ENCODE measurements around the gene MAPK13.
"Not testable (repeated sequence)": the region's sequence is repeated elsewhere in the genome, so short reads cannot be mapped to it uniquely, and the experiment has no call there.

MAPK13 gene

DNA sequence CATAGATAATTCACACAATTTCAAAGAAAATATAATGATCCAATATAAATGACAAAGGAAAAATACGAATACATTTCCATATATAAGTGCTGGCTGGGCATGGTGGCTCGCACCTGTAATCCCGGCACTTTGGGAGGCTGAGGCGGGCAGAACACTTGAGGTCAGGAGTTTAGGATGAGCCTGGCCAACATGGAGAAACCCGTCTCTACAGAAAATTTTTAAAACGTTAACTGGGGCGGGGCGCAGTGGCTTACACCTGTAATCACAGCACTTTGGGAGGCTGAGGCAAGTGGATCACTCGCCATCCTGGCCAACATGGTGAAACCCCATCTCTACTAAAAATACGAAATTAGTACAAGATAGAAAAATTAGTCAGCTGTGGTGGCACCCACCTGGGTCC lies 14.9 kb upstream of the MAPK13 start:
- no peak for DNase-seq

DNA sequence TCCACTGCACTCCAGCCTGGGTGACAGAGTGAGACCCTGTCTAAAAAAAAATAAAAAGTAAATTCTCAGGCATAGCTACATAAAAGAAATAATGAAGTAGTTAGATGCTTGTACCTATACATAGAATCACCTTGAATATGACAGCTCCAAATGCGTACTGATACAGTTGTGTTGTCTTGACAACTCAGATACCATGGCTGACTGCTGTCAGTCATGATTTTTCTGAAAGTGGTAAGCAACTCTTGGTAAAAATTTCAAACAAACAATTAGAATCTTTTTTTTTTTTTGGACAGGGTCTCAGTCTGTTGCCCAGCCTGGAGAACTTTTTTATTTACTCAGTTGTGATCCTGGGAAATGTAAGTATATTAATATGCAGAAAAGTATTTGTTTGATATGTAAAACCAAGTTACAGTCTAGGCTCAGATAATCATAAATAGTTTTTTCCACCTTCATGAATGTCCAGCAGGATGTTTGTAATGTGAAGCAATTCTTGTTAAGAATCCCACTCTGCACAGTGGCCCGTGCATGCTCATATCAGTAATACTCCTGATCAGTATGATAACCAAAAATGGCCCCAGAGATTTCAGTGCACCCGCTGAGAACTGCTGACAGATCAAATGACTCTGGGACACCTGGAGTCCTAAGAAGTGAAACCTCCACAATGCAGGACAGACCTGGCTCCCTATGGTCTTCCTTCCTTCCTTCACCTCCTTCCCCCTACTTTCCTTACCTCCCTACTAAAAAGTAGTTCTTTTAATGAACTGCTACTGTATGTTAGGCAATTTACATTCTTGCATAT lies 14.0 kb upstream of the MAPK13 start:
- no peak for DNase-seq

DNA sequence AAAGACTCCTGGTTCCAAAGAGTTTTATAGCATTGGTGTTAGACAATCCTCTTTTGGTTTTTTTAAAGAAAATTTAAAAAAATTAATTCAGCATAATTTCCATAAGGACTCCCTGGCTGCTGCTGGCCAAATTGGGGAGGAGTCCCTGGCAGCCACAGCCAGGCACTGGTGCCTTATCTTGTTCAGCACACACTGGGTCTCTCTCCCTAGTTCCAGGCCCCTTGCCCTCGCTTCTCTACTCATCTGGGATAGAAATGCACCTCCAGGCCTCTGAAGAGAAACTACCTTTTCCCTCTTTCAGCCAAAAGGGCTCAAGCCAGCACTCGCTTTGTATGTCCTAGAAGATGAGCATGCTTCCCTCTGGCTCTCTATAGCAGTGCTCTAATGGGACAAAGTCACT lies 13.4 kb upstream of the MAPK13 start:
- no peak for DNase-seq

DNA sequence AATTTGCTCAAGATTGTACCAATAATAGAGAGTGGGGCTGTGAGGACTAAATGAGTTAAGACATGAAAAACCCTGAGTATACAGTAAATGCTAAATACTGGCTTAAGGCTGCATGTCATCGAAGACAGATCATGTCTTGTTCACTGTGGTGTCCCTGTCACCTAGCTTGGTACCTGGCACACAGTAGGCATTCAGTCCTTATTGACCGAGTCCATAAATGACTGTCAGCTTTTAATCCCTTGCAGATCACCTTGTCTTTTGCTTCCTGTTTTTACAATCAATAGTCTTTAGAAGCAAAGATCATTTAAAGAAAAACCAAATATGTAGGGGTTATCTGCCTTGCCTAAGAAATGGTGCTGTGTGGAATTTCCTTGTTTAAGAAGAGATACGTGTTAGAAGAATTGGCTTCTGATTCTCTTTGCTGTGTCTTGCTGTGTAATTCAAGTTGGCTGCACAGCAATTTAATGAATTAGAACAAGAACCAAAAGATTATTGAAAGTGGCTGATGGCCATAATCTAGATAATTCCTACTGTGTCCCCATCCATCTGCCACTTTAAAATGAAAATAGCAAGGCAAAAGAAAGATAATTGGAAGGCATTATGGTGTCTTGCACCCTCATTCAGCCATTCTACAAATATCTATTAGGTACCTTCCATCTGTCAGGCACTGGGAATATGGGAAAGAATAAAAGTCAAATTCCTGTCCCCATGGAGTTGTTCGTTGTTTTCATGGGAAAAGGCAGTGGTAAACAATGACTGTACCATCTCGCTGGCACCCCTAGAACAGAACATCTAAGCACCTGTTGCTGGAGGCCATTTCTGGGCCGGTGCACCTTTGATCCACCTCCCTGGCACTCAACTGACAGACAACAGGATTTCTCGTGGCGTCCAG lies 12.4 kb upstream of the MAPK13 start:
- no peak for DNase-seq

DNA sequence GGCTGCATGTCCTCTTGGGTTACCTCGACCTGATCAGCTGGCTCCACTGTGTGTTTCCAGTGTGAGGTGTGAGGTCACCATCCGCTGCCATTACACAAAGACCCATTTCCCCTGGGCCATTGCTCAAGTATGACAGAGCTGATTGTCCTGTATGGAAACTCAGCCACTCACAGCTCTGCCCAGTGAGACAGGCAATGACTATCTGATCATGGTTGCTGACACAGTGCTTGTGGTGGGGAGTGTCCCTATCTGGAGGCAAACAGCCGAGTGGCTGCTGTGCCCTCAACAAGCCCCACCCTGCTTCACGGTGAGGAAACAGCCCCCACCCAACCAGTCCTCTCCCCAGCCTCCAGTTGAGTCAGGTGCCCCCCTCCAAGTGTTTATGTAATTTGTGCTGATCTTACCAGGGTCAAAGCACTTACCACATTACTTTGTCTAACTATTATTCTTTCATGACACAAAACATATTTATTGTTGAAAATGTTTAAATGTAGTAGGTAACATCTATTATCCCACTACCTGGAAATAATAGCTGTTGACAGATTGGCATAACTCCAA lies 11.7 kb upstream of the MAPK13 start:
- peak; percentile 69 for DNase-seq

DNA sequence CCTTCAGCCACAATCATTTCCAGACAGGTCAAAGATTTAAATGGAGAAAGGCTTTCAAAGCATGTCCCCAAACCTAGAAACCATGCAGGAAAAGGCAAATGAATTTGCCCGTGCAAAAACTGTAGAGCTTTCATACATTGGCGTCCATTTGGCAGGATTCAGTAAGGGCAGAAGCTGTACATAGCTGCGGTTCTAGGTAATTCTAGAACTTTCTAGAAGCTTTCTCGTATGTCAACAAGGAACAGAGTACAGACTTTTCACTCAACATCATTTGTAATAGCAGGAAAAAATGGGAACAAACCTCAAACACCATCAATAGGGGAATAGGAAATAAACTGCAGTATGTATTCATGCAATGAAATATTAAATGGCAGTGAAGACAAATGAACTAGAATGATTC lies 11.1 kb upstream of the MAPK13 start:
- DNase-seq: no peak

DNA sequence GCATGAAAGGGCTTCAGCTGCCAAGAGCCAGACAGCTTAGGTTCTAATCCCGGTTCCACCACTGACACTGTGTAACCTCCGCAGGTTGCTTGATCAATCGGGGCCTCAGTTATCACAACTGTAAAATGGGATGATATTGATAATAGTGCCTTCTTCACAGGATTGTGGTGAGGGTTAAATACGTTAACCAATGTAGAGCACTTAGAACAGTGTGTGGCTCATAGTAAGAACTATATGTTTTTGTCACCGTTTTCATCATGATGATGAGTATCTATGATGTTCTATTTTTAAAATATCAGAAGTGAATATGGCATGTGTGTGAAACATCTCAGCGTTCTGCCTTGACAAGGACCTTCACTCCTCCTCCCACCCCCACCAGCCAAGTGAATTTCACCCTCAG lies 10.3 kb upstream of the MAPK13 start:
- no peak for DNase-seq

DNA sequence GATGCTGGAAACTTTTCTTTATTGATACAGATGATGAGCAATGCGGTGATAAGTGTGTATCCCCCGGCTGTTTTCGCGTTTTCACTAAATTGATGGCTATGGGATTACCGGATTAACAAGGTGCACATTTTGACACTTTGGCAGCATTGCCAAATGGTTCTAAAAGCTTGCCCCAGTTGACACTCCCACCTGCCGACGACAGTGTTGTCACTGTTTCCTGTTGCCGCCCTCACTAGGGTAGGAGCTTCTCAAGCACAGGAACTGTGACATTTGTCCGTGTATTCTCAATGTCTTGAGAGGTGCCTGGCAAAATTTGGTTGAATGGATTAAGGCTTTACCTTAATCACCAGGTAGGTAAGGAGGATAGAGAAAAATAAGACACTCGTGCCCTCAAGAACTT lies 9.8 kb upstream of the MAPK13 start:
- DNase-seq: no peak

DNA sequence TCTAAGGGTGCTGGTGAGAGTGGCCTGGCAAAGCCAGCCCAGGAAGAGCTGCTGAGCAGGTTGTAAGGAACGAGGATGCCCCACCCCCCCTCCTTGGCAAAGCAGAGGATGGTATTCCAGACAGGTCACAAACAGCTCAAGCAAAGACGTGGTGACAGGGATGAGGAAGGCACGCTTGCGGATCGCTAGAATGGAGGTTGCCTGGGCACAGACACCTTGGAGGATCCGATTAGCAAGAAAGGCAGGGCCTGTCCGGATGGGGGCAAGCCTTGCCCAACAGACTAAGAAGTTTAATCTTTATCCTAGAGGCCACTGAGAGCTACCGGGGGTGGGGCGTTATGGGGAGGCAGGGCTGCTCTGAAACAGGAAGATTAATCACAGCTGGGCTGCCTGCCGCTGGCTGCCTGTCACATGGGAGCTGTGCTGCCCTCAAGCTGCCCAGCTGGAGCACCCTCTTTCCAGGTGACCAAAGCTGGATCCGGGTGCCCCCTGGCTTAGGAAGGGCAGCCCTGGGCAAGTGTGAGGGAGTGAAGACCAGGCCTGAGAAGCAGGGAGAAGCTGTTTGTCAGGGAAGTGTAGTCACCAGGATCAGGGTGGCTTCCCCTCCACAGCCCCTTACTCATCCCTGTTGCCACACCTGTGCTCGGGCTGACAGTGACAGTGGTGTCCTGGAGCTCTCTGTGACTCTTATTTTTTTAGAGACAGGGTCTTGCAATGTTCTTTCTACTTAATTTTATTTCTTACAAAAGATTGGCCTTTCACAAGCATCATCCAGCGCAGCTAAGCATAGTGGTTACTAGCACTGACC lies 9.1 kb upstream of the MAPK13 start:
- no peak for DNase-seq

DNA sequence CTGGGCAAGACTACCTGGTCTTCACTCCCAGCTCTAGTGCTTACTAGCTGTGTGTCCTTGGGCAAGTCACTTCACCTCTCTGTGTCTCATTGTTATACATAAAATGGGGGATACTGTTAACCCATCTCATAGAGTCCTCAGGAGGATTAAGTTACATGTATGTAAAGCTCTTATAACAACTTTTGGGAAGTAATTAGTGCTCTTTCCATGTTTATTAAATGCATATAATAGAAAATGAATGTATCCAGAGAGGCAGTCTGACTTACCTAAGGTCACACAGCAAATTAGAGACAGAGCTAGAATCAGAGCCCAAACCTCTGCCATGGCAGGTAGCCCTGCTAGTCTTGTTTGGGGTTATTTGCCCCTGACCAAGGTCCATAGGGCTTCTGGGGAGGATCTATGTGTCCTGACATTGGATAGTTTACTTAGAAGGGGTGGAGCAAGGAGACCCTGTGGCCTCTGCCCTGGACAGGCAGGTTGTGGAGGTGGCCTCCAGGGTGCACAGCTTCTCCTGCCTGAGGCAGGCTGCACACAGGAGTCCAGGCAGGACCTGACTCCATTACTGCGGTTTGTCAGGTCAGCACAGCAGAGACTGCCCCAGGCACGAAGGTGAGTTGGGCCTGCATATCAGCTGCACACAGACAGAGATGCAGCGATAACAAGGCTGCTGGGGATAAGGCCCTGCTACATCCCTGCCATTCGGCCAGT lies 8.4 kb upstream of the MAPK13 start:
- DNase-seq: peak; percentile 92

DNA sequence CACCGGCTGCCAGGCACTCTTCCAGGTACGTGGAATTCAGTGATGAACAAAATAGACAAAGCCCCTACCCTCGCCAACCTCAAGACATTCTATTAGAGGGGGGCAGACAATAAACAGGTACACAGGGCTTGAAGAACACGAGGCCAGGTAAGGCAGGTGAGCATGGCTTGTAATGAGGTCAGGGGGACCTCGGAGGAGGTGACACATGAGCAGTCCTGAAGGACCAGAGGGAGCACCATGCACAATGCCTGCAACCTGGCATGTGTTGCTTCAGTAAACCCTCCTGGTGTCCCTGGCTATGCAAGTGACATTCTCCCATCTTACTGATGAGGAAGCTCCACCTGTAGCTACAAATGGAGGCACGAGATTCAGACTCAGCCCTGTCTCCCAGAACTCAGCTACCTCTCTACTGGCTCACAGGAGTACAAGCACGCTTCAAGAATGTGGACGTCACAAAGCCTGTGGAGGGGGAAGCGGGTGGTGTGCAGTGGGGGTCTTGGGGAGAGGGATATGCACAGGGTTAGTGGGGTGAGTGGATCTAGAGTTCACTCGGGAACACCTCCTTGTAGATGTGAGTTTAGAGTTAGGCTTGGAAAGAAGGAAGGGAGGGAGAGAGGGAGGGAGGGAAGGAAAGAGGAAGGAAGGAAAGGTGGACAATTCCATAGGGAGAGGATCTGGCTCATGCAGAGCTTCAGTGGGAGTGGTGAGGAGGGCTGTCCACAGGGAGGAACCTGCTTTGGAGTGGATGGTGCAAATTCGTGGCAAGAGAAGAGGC lies 7.6 kb upstream of the MAPK13 start:
- DNase-seq: no peak

DNA sequence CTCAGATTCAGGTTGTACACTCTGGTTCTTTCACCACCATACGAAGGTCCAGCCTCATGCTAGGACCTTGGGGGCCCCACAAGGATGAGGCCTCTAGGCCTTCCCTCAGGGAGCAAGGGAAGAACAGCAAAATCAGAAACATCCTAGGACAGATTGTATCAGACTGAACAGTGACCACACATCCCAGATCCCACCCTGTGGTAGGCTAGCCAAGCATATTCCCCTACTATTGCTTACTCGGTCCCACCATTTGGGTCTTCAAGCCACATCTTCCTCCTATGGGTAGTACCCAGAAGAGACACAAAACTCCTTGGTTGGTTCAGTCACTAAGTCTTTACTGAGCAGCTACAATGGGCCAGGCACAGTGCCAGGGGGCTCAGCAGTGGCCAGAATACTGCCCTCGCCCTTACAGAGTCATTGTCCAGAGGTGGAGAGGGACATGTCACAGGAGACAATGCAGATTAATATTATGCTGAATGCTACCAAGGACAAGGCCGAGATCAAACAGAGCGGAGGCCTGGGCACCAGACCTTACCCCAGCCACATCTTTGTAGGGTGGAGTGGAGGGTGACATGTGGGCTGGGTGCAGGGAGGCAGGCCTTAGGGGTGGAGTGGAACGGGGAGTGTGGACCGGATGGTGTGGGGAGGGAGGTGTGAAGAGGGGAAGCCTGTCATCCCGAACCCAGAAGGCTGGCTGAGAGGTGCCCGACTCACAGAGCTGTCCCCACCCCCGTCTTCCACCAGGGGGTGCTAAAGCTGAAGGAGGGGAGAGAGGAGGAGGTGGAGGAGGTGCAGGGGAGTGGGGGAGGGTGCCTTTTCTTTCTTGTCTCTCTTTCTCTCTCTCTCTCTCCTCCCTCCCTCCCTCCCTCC lies 6.8 kb upstream of the MAPK13 start:
- DNase-seq: peak; percentile 84

DNA sequence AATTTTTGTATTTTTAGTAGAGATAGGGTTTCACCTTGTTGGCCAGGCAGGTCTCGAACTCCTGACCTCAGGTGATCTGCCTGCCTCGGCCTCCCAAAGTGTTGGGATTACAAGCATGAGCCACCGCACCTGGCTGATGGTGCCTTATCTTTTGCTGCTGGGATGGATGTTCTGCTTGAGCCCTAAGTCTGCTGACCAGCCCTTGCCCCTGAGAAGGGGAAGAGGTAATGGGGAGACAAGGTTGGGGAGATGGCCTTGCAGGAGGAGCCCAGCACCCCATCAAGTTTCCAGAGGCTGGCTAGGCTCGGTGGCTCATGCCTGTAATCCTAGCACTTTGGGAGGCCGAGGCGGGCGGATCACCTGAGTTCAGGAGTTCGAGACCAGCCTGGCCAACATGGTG lies 6.0 kb upstream of the MAPK13 start:
- not testable (repeated sequence) for DNase-seq

DNA sequence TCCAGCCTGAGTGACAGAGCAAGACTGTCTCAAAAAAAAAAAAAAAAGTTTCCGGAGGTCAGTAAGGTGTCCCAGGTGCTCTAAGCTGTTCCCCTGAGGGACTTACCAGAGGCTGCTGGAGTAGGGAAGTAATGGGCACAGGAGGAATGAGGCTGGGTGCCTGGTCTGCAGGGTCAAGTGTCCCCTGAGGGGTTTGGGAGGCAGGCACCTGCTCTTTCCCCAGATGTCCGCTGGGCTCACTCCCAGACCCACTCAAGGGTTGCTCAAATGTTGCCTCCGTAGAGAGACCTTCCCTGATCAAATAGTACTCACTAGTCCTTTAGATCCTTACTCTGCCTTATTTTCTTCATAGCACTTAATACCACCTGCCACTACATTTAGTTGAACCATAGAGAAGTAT lies 5.4 kb upstream of the MAPK13 start:
- no peak for DNase-seq

DNA sequence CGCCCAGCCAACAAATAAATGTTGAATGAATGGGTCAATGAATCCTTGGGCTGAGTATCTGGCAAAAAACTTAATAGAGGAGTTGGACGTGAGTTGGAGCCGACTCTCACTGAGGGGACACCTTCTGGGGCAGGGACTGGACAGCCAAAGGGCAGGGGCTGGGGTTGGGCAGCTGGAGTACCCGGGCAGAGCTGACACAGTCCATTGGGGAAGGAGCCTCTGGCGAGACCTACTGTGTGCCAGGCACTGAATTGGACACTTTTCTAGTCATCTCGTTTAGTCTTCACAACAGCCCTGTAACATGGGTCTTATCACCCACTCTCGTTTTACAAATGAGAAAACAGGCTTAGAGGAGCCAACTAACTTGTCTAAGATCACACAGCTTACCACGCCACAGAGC lies 4.7 kb upstream of the MAPK13 start:
- DNase-seq: no peak

DNA sequence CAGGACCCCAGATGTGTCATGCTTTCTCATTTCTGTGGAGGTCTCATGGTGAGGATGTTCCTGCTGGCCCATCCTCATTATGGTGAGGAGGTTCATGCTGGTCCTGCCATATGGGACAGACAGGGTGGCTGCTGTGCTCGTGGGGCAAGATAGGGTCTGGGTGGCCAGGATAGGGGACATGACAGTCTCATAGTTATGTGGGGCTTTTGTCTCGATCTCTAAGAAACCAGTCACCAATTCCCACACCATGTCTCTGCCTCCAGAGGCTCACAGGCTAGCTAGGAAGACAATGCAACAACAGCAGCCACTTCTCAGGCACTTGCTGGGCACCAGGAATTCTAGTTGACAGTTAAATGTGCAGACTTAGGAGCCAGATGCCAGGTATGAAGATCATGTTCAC lies 4.2 kb upstream of the MAPK13 start:
- no peak for DNase-seq

DNA sequence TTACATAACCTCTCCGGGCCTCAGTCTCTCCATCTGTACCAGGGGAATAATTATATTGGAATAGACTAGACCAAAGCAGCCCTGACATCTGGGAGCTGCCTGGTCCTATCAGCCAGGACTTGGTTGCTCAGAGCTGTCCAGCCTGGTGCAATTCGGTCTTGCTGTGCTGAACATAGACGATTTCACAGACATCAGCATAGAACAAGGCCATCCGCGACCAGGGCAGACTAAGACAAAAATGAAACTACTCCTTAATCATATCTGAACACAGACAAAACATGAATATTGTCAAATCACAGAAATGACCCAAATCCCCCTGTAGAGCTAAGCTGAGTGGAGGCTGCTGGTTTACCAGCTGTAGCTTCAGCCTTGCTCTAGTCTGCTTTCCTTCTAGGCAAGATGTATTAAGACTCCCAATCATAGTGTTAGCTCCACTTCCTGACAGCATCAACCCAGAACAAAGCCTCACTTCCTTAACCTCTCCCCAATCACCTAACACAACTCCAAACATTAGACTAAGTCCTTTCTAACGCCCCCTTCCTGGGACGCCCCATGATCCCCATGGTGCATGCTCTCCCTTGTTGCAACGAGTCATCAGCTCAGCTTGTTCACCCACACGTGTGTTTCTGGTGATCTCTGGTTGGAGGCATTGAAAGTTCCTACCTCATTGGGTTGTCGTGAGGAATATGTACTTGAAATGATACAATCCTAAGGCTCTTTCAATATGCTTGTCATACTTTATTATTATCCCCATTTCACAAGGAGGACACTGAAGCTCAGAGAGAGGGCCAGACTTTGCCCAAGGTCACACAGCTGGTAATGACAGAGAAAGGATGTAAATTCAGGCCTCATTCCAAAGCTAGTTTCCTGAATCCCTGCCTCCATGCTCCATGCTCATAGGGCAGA lies 3.5 kb upstream of the MAPK13 start:
- DNase-seq: no peak

DNA sequence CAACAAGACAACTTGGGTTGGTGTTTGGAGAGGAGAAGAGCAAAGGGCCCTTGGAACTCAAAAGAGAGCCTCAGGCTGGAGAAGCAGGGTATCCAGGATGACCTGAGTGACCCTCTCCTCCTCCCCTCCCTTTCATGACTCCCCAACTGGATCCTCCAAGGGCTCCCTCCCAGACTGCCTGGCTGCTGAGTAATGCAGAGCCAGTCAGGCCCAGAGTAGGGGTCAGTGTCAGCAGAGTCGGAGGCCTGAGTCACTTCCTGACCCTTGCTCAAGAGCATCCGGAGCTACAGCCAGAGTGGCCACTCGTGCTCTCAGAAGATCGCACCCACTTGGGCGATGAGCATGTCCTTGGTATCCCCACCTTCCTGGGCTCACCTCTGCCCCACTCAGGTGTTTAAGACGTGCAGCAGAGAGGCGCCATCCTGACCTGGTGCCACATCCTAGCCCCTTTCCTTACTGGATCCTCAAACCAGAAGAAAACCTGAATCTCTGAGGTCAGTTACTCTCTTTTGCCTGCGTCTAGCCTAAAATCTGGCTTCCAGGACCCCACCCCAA lies 2.8 kb upstream of the MAPK13 start:
- peak; percentile 91 for DNase-seq

DNA sequence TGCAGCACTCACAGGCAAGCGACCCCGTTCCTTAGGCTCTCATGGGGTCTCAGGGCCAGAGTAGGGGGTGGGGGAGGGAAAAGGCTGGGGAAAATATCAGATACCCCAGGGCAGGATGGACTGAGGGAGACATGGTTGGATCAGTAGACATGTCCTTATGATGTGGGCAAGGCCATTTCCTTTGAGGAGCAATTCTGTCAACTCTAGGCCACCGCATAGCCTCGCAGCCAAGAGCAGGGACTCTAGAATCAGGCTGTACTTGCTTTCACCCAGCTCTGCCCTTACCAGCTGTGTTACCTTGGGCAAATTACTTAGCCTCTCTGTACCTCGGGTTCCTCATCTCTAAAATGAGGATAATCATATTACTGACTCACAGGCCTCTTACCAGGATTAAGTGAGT lies 2.2 kb upstream of the MAPK13 start:
- no peak for DNase-seq

Data from islet precursor cell (in vitro differentiated cells).